Measurements from ENCODE around the gene EP400.
"Not testable (repeated sequence)": the region's sequence is repeated elsewhere in the genome, so short reads cannot be mapped to it uniquely, and the experiment has no call there.

Gene EP400

GRCh38 chr12:131948713-131949430 is 870 bp upstream of the EP400 start:
- DNase-seq: not testable (repeated sequence)

GRCh38 chr12:131950182-131950913 is 606 bp downstream of the EP400 start:
- peak; percentile 33 to 43 for DNase-seq

- DNase-seq: not testable (repeated sequence)
Observed at GRCh38 chr12:131953810-131954209, 4.1 kb downstream of the EP400 start.

GRCh38 chr12:131954460-131954859 is 4.7 kb downstream of the EP400 start:
- DNase-seq: not testable (repeated sequence)

- DNase-seq: no peak
Observed at GRCh38 chr12:131959116-131959515, 9.4 kb downstream of the EP400 start.

GRCh38 chr12:131959641-131960589 is 10.2 kb downstream of the EP400 start:
- DNase-seq: no peak

GRCh38 chr12:131960590-131961325 is 11.0 kb downstream of the EP400 start:
- not testable (repeated sequence) for DNase-seq

- DNase-seq: not testable (repeated sequence)
Observed at GRCh38 chr12:131961328-131961727, 11.6 kb downstream of the EP400 start.

- no peak for DNase-seq
Observed at GRCh38 chr12:131962069-131962468, 12.3 kb downstream of the EP400 start.

- DNase-seq: no peak
Observed at GRCh38 chr12:131963381-131963780, 13.6 kb downstream of the EP400 start.

- DNase-seq: no peak
Observed at GRCh38 chr12:131965073-131965472, 15.3 kb downstream of the EP400 start.

GRCh38 chr12:131971226-131971625 is 21.5 kb downstream of the EP400 start:
- DNase-seq: no peak

- DNase-seq: no peak
Observed at GRCh38 chr12:131975228-131975627, 25.5 kb downstream of the EP400 start.

GRCh38 chr12:131979606-131980005 is 29.9 kb downstream of the EP400 start:
- no peak for DNase-seq

GRCh38 chr12:131980263-131980662 is 30.5 kb downstream of the EP400 start:
- no peak for DNase-seq

- no peak for DNase-seq
Observed at GRCh38 chr12:131981388-131981787, 31.6 kb downstream of the EP400 start.

- no peak for DNase-seq
Observed at GRCh38 chr12:131982041-131982440, 32.3 kb downstream of the EP400 start.

- DNase-seq: no peak
Observed at GRCh38 chr12:131983026-131983425, 33.3 kb downstream of the EP400 start.

- no peak for DNase-seq
Observed at GRCh38 chr12:131983554-131983953, 33.8 kb downstream of the EP400 start.

GRCh38 chr12:131984334-131984733 is 34.6 kb downstream of the EP400 start:
- no peak for DNase-seq

GRCh38 chr12:131985510-131985875 is 35.8 kb downstream of the EP400 start:
- DNase-seq: not testable (repeated sequence)

- DNase-seq: no peak
Observed at GRCh38 chr12:131986361-131986760, 36.6 kb downstream of the EP400 start.

- DNase-seq: no peak
Observed at GRCh38 chr12:131986910-131987309, 37.2 kb downstream of the EP400 start.

All from activated CD4-positive, alpha-beta T cell treated with anti-CD3 and anti-CD28 coated beads, Interleukin-2, amount 50 U/mL, for 48 hours (primary cell).